ENCODE measurements around the gene PRPSAP1.

GRCh38 chr17:76327696-76328095 is 26.0 kb downstream of the PRPSAP1 start:
- TF ChIP-seq YY1 (IDR thresholded peaks at IDR 0.05; ENCODE audit: insufficient read depth, insufficient read length) (no peak), ZNF274 (IDR thresholded peaks at IDR 0.05; ENCODE audit: low read depth, low read length) (no peak)

Measured in NT2/D1 (cell line).